ENCODE results near the gene TMEM178B. TPM values are rescaled to one million over a fixed set of nuclear protein-coding genes. Genes with fewer than 3 reads are reported as not detected.

The TMEM178B gene
- total RNA-seq, 1 experiment from 2014 or later: 0.39 TPM

DNA sequence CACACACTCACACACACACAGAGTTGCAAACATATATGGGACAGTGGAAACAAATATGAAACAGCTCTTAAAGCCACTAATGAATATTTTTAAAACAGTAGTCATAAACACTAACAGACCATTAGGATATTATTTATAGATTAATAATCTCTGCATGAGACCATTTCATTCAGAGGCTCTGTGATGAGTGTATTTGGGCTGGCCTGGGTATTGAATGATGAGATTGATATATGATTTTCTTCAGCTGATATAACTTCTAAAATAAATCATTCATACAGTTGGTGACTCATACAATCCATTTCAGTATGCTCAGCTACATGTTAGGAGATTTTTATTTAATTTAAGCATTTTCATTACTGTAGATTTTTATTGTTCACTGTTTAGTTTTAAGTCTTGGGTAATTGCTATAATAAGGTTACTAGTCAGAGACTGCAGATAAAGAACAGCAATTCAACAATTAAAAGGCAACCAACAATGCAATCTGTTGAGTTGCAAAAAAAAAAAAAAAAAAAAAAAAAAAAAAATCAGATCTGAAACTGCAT is 452.2 kb downstream of the TMEM178B start:
- no peaks in the 10 kb centered on the region for H3K36me3 ChIP-seq (ENCODE audit: control insufficient read depth, insufficient read depth, low read length)
- intact Hi-C loops (cut with micrococcal nuclease; ENCODE audit: unreplicated experiment): no loop called here
- H3K27me3 ChIP-seq (ENCODE audit: control insufficient read depth, insufficient read depth, low read length): no peaks in the 10 kb centered on the region
- no peaks in the 10 kb centered on the region for H3K4me1 ChIP-seq (ENCODE audit: control insufficient read depth, insufficient read depth, low read length)
- in situ Hi-C loops (cut with HindIII; ENCODE audit: low pct_unique_long_range_greater_than_20kb, low sequenced_read_pairs): no loop called here
- POLR2A ChIA-PET: no interaction called here
- ATAC-seq (no peak), DNase-seq (ENCODE audit: low read depth, low spot score) (no peak)
- no peaks in the 10 kb centered on the region for H3K9me3 ChIP-seq (ENCODE audit: control insufficient read depth, insufficient read depth, low read depth, low read length)
- CTCF ChIA-PET: no interaction called here
- H3K27ac ChIP-seq (ENCODE audit: low read length): no peak overlapping the region
- TF ChIP-seq TCF7L2 (IDR thresholded peaks at IDR 0.05; ENCODE audit: low read depth, low read length): no peak
- TF ChIP-seq, protein P1, sequence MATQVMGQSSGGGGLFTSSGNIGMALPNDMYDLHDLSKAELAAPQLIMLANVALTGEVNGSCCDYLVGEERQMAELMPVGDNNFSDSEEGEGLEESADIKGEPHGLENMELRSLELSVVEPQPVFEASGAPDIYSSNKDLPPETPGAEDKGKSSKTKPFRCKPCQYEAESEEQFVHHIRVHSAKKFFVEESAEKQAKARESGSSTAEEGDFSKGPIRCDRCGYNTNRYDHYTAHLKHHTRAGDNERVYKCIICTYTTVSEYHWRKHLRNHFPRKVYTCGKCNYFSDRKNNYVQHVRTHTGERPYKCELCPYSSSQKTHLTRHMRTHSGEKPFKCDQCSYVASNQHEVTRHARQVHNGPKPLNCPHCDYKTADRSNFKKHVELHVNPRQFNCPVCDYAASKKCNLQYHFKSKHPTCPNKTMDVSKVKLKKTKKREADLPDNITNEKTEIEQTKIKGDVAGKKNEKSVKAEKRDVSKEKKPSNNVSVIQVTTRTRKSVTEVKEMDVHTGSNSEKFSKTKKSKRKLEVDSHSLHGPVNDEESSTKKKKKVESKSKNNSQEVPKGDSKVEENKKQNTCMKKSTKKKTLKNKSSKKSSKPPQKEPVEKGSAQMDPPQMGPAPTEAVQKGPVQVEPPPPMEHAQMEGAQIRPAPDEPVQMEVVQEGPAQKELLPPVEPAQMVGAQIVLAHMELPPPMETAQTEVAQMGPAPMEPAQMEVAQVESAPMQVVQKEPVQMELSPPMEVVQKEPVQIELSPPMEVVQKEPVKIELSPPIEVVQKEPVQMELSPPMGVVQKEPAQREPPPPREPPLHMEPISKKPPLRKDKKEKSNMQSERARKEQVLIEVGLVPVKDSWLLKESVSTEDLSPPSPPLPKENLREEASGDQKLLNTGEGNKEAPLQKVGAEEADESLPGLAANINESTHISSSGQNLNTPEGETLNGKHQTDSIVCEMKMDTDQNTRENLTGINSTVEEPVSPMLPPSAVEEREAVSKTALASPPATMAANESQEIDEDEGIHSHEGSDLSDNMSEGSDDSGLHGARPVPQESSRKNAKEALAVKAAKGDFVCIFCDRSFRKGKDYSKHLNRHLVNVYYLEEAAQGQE (IDR thresholded peaks at IDR 0.05; ENCODE audit: insufficient read depth in 1 of 2, low read depth in 2 of 2, low read length in 1 of 2): no peak
- no peak for TF ChIP-seq SIN3A (IDR thresholded peaks at IDR 0.05; ENCODE audit: borderline replicate concordance, insufficient read depth, low read depth, low read length)
- TF ChIP-seq, protein P2, sequence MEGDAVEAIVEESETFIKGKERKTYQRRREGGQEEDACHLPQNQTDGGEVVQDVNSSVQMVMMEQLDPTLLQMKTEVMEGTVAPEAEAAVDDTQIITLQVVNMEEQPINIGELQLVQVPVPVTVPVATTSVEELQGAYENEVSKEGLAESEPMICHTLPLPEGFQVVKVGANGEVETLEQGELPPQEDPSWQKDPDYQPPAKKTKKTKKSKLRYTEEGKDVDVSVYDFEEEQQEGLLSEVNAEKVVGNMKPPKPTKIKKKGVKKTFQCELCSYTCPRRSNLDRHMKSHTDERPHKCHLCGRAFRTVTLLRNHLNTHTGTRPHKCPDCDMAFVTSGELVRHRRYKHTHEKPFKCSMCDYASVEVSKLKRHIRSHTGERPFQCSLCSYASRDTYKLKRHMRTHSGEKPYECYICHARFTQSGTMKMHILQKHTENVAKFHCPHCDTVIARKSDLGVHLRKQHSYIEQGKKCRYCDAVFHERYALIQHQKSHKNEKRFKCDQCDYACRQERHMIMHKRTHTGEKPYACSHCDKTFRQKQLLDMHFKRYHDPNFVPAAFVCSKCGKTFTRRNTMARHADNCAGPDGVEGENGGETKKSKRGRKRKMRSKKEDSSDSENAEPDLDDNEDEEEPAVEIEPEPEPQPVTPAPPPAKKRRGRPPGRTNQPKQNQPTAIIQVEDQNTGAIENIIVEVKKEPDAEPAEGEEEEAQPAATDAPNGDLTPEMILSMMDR (IDR thresholded peaks at IDR 0.05): no peak
- TF ChIP-seq POLR2AphosphoS5 (IDR thresholded peaks at IDR 0.05; ENCODE audit: low read depth, low read length): no peak
- BruUV-seq (replicated peaks): no TSS peak
- no peak overlapping the region for H3K4me3 ChIP-seq (ENCODE audit: low read depth in 2 of 2, low read length in 2 of 2)

- TF ChIP-seq POLR2AphosphoS5 (IDR thresholded peaks at IDR 0.05; ENCODE audit: low read depth, low read length) (no peak), TCF7L2 (IDR thresholded peaks at IDR 0.05; ENCODE audit: low read depth, low read length) (no peak), SIN3A (IDR thresholded peaks at IDR 0.05; ENCODE audit: borderline replicate concordance, insufficient read depth, low read depth, low read length) (no peak)
- TF ChIP-seq, protein P2 (IDR thresholded peaks at IDR 0.05): no peak
- H3K36me3 ChIP-seq (ENCODE audit: control insufficient read depth, insufficient read depth, low read length): no peaks in the 10 kb centered on the region
- no peaks in the 10 kb centered on the region for H3K27me3 ChIP-seq (ENCODE audit: control insufficient read depth, insufficient read depth, low read length)
- POLR2A ChIA-PET: no interaction called here
- no peak for ATAC-seq
- H3K27ac ChIP-seq (ENCODE audit: low read length): no peak overlapping the region
- in situ Hi-C loops (cut with HindIII; ENCODE audit: low pct_unique_long_range_greater_than_20kb, low sequenced_read_pairs): no loop called here
- no peaks in the 10 kb centered on the region for H3K9me3 ChIP-seq (ENCODE audit: control insufficient read depth, insufficient read depth, low read depth, low read length)
- BruUV-seq (replicated peaks): no TSS peak
- no peak for DNase-seq (ENCODE audit: low read depth, low spot score)
- CTCF ChIA-PET: no interaction called here
- intact Hi-C loops (cut with micrococcal nuclease; ENCODE audit: unreplicated experiment): no loop called here
- no peaks in the 10 kb centered on the region for H3K4me1 ChIP-seq (ENCODE audit: control insufficient read depth, insufficient read depth, low read length)
- H3K4me3 ChIP-seq (ENCODE audit: low read depth in 2 of 2, low read length in 2 of 2): no peak overlapping the region
Measured at GRCh38 chr7:141527076-141527475, 453.2 kb downstream of the TMEM178B start.

All from Panc1 (cell line).